RWPE2 (cell line): ENCODE measurements around the gene NLRP1.

Experiments
- ATAC-seq: fragments of 200-7000 bp; cut with Tn5 transposase; 3 replicates; pipeline ENCODE4 v1.9.1; 2021; ENCODE audit warnings: low read depth
- DNase-seq: peaks from one replicate; pipeline ENCODE4 v3.0.0-alpha.2; 2020; ENCODE audit warnings: low spot score
- H3K27ac ChIP-seq: fragments of 450-650 bp; 2 replicates; pipeline ENCODE4 v1.5.1; 2017; ENCODE audit warnings: mild to moderate bottlenecking; ENCODE audit not compliant: poor library complexity, severe bottlenecking
- H3K27me3 ChIP-seq: fragments of 250-450 bp; sonication (Bioruptor Pico); 2 replicates; pipeline ENCODE4 v1.5.1; 2021; ENCODE audit warnings: mild to moderate bottlenecking, moderate library complexity; ENCODE audit not compliant: insufficient read depth, poor library complexity, severe bottlenecking
- H3K36me3 ChIP-seq: fragments of 250-450 bp; sonication (Bioruptor Pico); 2 replicates; pipeline ENCODE4 v1.5.1; 2020; ENCODE audit warnings: low read depth, mild to moderate bottlenecking, moderate library complexity
- H3K4me1 ChIP-seq: fragments of 250-450 bp; sonication (Bioruptor Pico); 2 replicates; pipeline ENCODE4 v1.5.1; 2021; ENCODE audit warnings: mild to moderate bottlenecking, moderate library complexity; ENCODE audit not compliant: insufficient read depth, poor library complexity, severe bottlenecking
- H3K4me3 ChIP-seq: fragments of 250-450 bp; sonication (Bioruptor Pico); 2 replicates; pipeline ENCODE4 v1.5.1; 2021; ENCODE audit warnings: mild to moderate bottlenecking, moderate library complexity; ENCODE audit not compliant: severe bottlenecking
- H3K9me3 ChIP-seq: fragments of 250-450 bp; sonication (Bioruptor Pico); 2 replicates; pipeline ENCODE4 v1.5.1; 2021; ENCODE audit warnings: mild to moderate bottlenecking, moderate library complexity; ENCODE audit not compliant: severe bottlenecking
- CTCF ChIP-seq: fragments of 450-650 bp; IDR thresholded peaks from one replicate; pipeline ENCODE4 v1.5.1; 2017; ENCODE audit warnings: mild to moderate bottlenecking, moderate library complexity; ENCODE audit not compliant: poor library complexity, severe bottlenecking

The NLRP1 gene

GRCh38 chr17:5552841-5553240 is 31.5 kb downstream of the NLRP1 start:
- no peaks in the 10 kb centered on the region for H3K27me3 ChIP-seq
- ATAC-seq (no peak), DNase-seq (no peak)
- H3K27ac ChIP-seq, result no peak overlapping the region
- no peaks in the 10 kb centered on the region for H3K9me3 ChIP-seq
- no peak overlapping the region for H3K4me3 ChIP-seq
- H3K4me1 ChIP-seq, result no peaks in the 10 kb centered on the region
- H3K36me3 ChIP-seq, result peaks cover 71% of the 10 kb centered on the region
- TF ChIP-seq CTCF, result no peak

GRCh38 chr17:5545051-5545987 is 39.0 kb downstream of the NLRP1 start:
- Histone ChIP-seq H3K36me3 (peaks cover 40% of the 10 kb centered on the region), H3K9me3 (no peaks in the 10 kb centered on the region), H3K4me1 (no peaks in the 10 kb centered on the region), H3K4me3 (no peak overlapping the region), H3K27ac (no peak overlapping the region), H3K27me3 (no peaks in the 10 kb centered on the region)
- DNase-seq (no peak), ATAC-seq (no peak)
- TF ChIP-seq CTCF, result no peak

GRCh38 chr17:5544115-5544514 is 40.2 kb downstream of the NLRP1 start:
- Histone ChIP-seq H3K27ac (no peak overlapping the region), H3K4me1 (no peaks in the 10 kb centered on the region), H3K9me3 (no peaks in the 10 kb centered on the region), H3K36me3 (peaks cover 39% of the 10 kb centered on the region), H3K4me3 (no peak overlapping the region), H3K27me3 (no peaks in the 10 kb centered on the region)
- ATAC-seq (no peak), DNase-seq (no peak)
- no peak for TF ChIP-seq CTCF

GRCh38 chr17:5541610-5542202 is 42.6 kb downstream of the NLRP1 start:
- Histone ChIP-seq H3K4me3 (no peak overlapping the region), H3K27ac (no peak overlapping the region), H3K27me3 (no peaks in the 10 kb centered on the region), H3K4me1 (no peaks in the 10 kb centered on the region), H3K9me3 (no peaks in the 10 kb centered on the region), H3K36me3 (peaks cover 37% of the 10 kb centered on the region)
- TF ChIP-seq CTCF, result no peak
- DNase-seq (no peak), ATAC-seq (peak; percentile 23; the same call in 1 of the 3 replicates)

GRCh38 chr17:5540321-5540720 is 44.0 kb downstream of the NLRP1 start:
- Histone ChIP-seq H3K36me3 (peaks cover 35% of the 10 kb centered on the region), H3K27ac (no peak overlapping the region), H3K4me3 (no peak overlapping the region), H3K4me1 (no peaks in the 10 kb centered on the region), H3K27me3 (no peaks in the 10 kb centered on the region), H3K9me3 (no peaks in the 10 kb centered on the region)
- no peak for DNase-seq
- TF ChIP-seq CTCF, result no peak
- ATAC-seq, result no peak
